ENCODE data around the gene HTR2A.

The HTR2A gene

GRCh38 chr13:46896341-46897137, at the start of gene HTR2A:
Gene HTR2A, minus strand, starts transcription at chr13:46897053. Its CDS starts 1,147 bp downstream, at chr13:46895906.
- DNase-seq: no peak

- DNase-seq: no peak
These were observed 39.7 kb upstream of the HTR2A start for GRCh38 chr13:46936525-46936924.

GRCh38 chr13:46934749-46935148, 37.9 kb upstream of the HTR2A start:
- no peak for DNase-seq

GRCh38 chr13:46926916-46927590, 30.2 kb upstream of the HTR2A start:
- DNase-seq: no peak

GRCh38 chr13:46925486-46925885, 28.6 kb upstream of the HTR2A start:
- no peak for DNase-seq

- DNase-seq: no peak
These were observed 17.5 kb upstream of the HTR2A start for GRCh38 chr13:46914341-46914740.

GRCh38 chr13:46913757-46914156, 16.9 kb upstream of the HTR2A start:
- DNase-seq: no peak

- DNase-seq: no peak
These were observed 12.2 kb upstream of the HTR2A start for GRCh38 chr13:46909042-46909441.

GRCh38 chr13:46908501-46908900, 11.6 kb upstream of the HTR2A start:
- DNase-seq: no peak

GRCh38 chr13:46906405-46906804, 9.6 kb upstream of the HTR2A start:
- no peak for DNase-seq

- DNase-seq: no peak
These were observed 8.4 kb upstream of the HTR2A start for GRCh38 chr13:46905249-46905648.

GRCh38 chr13:46903748-46904147, 6.9 kb upstream of the HTR2A start:
- DNase-seq: no peak

GRCh38 chr13:46901721-46902120, 4.9 kb upstream of the HTR2A start:
- no peak for DNase-seq

GRCh38 chr13:46899801-46900200, 2.9 kb upstream of the HTR2A start:
- no peak for DNase-seq

- no peak for DNase-seq
These were observed 1.5 kb downstream of the HTR2A start for GRCh38 chr13:46895381-46895780.

- no peak for DNase-seq
These were observed 2.3 kb downstream of the HTR2A start for GRCh38 chr13:46894568-46894967.

GRCh38 chr13:46893798-46894560, 2.9 kb downstream of the HTR2A start:
- DNase-seq: peak; percentile 56 to 74

GRCh38 chr13:46893221-46893740, 3.6 kb downstream of the HTR2A start:
- DNase-seq: no peak

GRCh38 chr13:46885018-46885417, 11.8 kb downstream of the HTR2A start:
- DNase-seq: no peak

- DNase-seq: no peak
These were observed 12.3 kb downstream of the HTR2A start for GRCh38 chr13:46884531-46884930.

GRCh38 chr13:46881621-46882020, 15.2 kb downstream of the HTR2A start:
- DNase-seq: no peak

- DNase-seq: no peak
These were observed 22.8 kb downstream of the HTR2A start for GRCh38 chr13:46874006-46874405.

GRCh38 chr13:46871557-46871956, 25.3 kb downstream of the HTR2A start:
- DNase-seq: no peak
